Activated CD4-positive, CD25-positive, alpha-beta regulatory T cell treated with anti-CD3 and anti-CD28 coated beads, Interleukin-2, amount 50 U/mL, for 16 hours (primary cell): Measurements from ENCODE around the gene SHPK.

Source experiments
- DNase-seq: peaks from one replicate; pipeline ENCODE4 v3.0.0-alpha.2; 2020; ENCODE audit warnings: low read depth, low spot score

The SHPK gene, protein sequence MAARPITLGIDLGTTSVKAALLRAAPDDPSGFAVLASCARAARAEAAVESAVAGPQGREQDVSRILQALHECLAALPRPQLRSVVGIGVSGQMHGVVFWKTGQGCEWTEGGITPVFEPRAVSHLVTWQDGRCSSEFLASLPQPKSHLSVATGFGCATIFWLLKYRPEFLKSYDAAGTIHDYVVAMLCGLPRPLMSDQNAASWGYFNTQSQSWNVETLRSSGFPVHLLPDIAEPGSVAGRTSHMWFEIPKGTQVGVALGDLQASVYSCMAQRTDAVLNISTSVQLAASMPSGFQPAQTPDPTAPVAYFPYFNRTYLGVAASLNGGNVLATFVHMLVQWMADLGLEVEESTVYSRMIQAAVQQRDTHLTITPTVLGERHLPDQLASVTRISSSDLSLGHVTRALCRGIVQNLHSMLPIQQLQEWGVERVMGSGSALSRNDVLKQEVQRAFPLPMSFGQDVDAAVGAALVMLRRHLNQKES

GRCh38 chr17:3636154-3636907 is at the start of gene SHPK, which contains the start of gene CTNS:
SHPK (minus strand) TSS chr17:3636250; CDS start chr17:3636219, 31 bp downstream.
CTNS (plus strand) TSS chr17:3636760; CDS start chr17:3640207, 3,447 bp downstream.
- DNase-seq = peak; percentile 92

- DNase-seq = no peak
Measured at GRCh38 chr17:3685174-3685573, 49.1 kb upstream of the SHPK start.

GRCh38 chr17:3683054-3683511 is 47.0 kb upstream of the SHPK start:
- DNase-seq = no peak

GRCh38 chr17:3682033-3682432 is 46.0 kb upstream of the SHPK start:
- DNase-seq = no peak

GRCh38 chr17:3681565-3681964 is 45.5 kb upstream of the SHPK start:
- no peak for DNase-seq

GRCh38 chr17:3681057-3681456 is 45.0 kb upstream of the SHPK start:
- no peak for DNase-seq

GRCh38 chr17:3679531-3680126 is 43.6 kb upstream of the SHPK start:
- no peak for DNase-seq

GRCh38 chr17:3678821-3679530 is 42.9 kb upstream of the SHPK start:
- no peak for DNase-seq

GRCh38 chr17:3678095-3678820 is 42.2 kb upstream of the SHPK start:
- DNase-seq = no peak

- no peak for DNase-seq
Measured at GRCh38 chr17:3675886-3676285, 39.8 kb upstream of the SHPK start.

DNA sequence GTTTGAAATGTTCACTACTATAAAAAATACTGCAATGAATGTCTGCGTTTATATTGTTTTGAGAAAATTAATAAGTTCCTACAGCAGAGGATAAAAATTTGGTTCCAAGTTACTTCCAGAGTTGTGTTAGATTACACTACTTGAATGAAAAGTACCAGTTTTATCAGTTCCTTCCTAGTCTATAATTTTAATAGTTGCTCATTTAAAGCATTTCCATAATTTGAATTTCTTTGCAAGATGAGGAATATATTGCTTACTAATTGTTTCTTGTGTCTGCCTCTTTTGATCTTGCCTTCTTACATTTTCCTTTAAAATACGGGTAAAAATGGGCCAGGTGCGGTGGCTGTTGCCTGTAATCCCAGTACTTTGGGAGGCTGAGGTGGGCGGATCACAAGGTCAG is 36.5 kb upstream of the SHPK start:
- no peak for DNase-seq

GRCh38 chr17:3669548-3669947 is 33.5 kb upstream of the SHPK start:
- DNase-seq = no peak

DNA sequence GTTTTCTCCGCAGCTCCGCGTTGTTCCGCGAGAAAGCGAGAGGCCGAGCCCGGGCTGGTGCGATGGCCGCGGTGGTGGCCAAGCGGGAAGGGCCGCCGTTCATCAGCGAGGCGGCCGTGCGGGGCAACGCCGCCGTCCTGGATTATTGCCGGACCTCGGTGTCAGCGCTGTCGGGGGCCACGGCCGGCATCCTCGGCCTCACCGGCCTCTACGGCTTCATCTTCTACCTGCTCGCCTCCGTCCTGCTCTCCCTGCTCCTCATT is 33.0 kb upstream of the SHPK start:
- DNase-seq = no peak

GRCh38 chr17:3668279-3669084 is 32.4 kb upstream of the SHPK start, which contains the start of the genes EMC6 and TAX1BP3:
EMC6 (plus strand) TSS chr17:3668812; CDS start chr17:3669147, 335 bp downstream.
TAX1BP3 (minus strand) TSS chr17:3668578; CDS start chr17:3668526, 52 bp downstream.
- DNase-seq = peak; percentile 99

GRCh38 chr17:3667366-3668278 is 31.6 kb upstream of the SHPK start:
- DNase-seq = no peak

DNA sequence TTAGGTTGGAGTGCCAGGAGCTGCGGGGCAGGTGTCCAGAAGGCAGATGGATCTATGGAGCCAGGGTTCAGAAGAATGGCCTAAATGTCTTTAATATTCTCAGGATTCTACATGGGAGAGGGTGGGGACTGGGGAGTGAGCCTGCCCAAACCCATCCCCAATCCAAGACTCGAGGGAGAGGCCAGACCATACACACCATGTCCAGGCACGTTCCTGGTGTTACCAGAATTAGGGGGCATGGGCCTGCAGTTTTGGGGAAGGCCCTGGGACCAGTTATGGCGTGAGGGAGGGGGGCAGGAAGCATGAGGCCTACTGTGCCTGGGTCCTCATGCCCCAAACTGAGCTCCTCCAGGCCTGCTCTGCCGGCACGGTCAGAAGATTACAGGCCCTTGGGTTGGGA is 30.5 kb upstream of the SHPK start:
- no peak for DNase-seq

DNA sequence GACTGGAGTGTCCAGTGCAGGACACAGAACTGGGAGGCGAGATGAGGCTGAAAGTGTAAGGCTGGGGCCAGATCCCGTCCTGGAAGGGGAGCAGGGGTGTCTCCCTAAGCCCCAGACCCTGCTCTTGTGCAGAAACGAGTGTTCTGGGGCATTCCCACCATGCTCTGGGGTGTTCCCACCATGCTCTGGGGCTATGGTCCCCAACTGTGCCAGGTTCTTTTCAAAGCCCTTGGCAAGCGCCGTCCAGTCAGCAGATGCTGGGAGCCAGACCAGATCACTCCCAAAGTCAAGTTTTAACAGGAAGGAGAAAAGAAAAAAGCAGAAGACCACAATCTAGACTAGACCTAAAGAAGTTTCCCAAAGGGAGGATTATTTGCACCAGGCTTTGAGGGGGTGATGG is 29.8 kb upstream of the SHPK start:
- no peak for DNase-seq

DNA sequence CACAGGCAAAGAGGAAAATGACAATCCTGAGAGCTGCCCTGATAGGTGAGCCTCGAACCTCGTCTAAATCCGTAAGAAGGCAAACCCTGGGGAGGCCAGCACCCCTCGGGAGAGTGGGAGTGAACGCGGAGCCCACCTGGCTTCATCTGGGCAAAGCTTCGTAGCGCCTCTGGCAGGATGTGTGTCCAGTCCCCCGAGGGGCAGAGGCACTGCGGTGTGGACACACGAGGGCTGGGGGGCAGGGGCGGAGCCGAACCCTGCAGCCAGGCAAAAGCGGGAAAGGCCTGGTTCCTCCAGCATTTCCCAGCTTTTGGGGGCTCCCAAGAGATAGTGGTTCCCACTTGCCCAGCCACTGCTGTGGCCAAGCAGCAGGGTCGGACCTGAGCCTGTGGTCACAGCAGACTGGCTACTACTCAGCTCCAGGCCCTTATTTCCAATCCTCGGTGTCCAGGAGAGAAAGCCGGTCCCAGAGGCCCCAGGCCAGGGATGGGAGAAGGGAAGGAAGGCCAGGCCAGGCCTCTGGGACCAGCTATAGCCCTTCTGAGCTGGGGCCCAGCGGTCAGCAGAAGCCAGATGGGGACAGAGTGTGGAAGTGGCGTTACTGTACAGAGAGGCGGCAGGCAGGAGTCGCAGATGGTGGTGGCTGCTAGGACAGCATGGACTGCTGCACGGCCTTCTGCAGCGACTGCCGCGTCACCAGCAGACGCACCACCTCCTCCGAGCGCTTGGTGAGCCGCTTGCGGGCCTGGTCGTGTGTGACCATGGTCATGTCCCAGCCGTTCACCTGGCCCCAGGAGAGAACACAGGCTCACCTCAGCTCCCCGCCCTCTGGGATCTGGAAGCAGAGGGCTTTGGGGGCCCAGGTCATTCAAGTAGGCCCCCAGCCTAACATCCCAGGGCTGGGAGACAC is 27.3 kb upstream of the SHPK start:
- no peak for DNase-seq
